HCT116 (cell line): ENCODE results near the gene RAD9A. TPM values are rescaled to one million over a fixed set of nuclear protein-coding genes. Genes with fewer than 3 reads are reported as not detected.

ENCODE experiments used
- ATAC-seq: fragments of 200-7000 bp; cut with Tn5 transposase; 2 replicates; pipeline ENCODE4 v1.9.1; 2020; ENCODE audit warnings: mild to moderate bottlenecking, moderate library complexity
- BruUV-seq: library from RNA; stranded (reverse); fragments of 400-500 nt; replicated peaks from 2 replicates; lab custom pipeline; 2021; lab: Mats Ljungman, UMichigan
- CTCF ChIA-PET: fragments of 300-600 bp; sonication (Branson Sonifier 250); formaldehyde crosslinking; loops from one replicate; lab custom pipeline; 2021; ENCODE audit warnings: antibody characterized with exemption; lab: Charles Lee
- POLR2A ChIA-PET: fragments of 300-600, 350-600 bp; sonication (Branson Sonifier 250); formaldehyde crosslinking; loops from one replicate; lab custom pipeline; 2021; ENCODE audit warnings: antibody characterized with exemption; lab: Charles Lee
- RAD21 ChIA-PET, 2 experiments: fragments of 300-600 bp; sonication (Branson Sonifier 250); formaldehyde crosslinking; loops; one replicate each; lab custom pipeline; 2023; ENCODE audit warnings: low total read pairs in 2 of 2; ENCODE audit not compliant: uncharacterized antibody in 2 of 2, unreplicated experiment in 2 of 2, low non-redundant PET in 1 of 2; lab: Charles Lee
- DNase-seq: peaks from one replicate; pipeline ENCODE4 v3.0.0-alpha.2; 2010; ENCODE audit warnings: low read depth, low spot score
- H2AFZ ChIP-seq: fragments of 200-600 bp; shearing (Covaris generic), sonication (generic); 2 replicates; pipeline ENCODE4 v1.6.1; 2017; ENCODE audit warnings: low read depth, mixed run types, mixed read lengths, antibody characterized with exemption, low read length; ENCODE audit not compliant: poor library complexity, severe bottlenecking
- H3K27ac ChIP-seq: 2 replicates; pipeline ENCODE4 v1.5.1; 2012; ENCODE audit warnings: low read depth, low read length
- H3K27me3 ChIP-seq: fragments of 200-600 bp; sonication (generic); 2 replicates; pipeline ENCODE4 v1.6.1; 2016; ENCODE audit warnings: mixed run types, low read length, mixed read lengths; ENCODE audit not compliant: insufficient read depth
- H3K36me3 ChIP-seq, 2 experiments: fragments of 200-500 bp in 1 of 2; fragments of 200-600 bp in 1 of 2; sonication (Bioruptor generic) in 1 of 2; sonication (generic) in 1 of 2; 2 replicates each; pipeline versions ENCODE4 v1.5.1 to v1.6.1; 2014 to 2016; ENCODE audit warnings: low read length in 2 of 2, inconsistent platforms in 1 of 2, mixed read lengths in 1 of 2, mixed run types in 1 of 2; ENCODE audit not compliant: insufficient read depth in 2 of 2, control insufficient read depth in 1 of 2
- H3K4me1 ChIP-seq, 2 experiments: fragments of 200-600 bp in 1 of 2; sonication (generic) in 1 of 2; 2 replicates each; pipeline versions ENCODE4 v1.5.1 to v1.6.1; 2012 to 2017; ENCODE audit warnings: low read length in 2 of 2, inconsistent platforms in 1 of 2, mild to moderate bottlenecking in 1 of 2, mixed read lengths in 1 of 2, mixed run types in 1 of 2, moderate library complexity in 1 of 2; ENCODE audit not compliant: insufficient read depth in 2 of 2, control insufficient read depth in 1 of 2
- H3K4me2 ChIP-seq: fragments of 200-600 bp; sonication (generic); 2 replicates; pipeline ENCODE4 v1.6.1; 2017; ENCODE audit warnings: mixed run types, low read length, mixed read lengths
- H3K4me3 ChIP-seq, 2 experiments: fragments of 200-600 bp in 1 of 2; sonication (generic) in 1 of 2; replicated peaks in 1 of 2; 2 replicates each; pipeline ENCODE4 v1.5.1; 2011 to 2016; ENCODE audit warnings: low read length in 2 of 2, control low read depth in 1 of 2, low read depth in 1 of 2, mild to moderate bottlenecking in 1 of 2, mixed read lengths in 1 of 2, mixed run types in 1 of 2
- H3K79me2 ChIP-seq: fragments of 200-600 bp; sonication (generic); 2 replicates; pipeline ENCODE4 v1.6.1; 2017; ENCODE audit warnings: mild to moderate bottlenecking, mixed run types, low read length, moderate library complexity, mixed read lengths; ENCODE audit not compliant: insufficient read depth
- H3K9ac ChIP-seq: fragments of 200-600 bp; sonication (generic); 2 replicates; pipeline ENCODE4 v1.6.1; 2016; ENCODE audit warnings: low read length, mixed read lengths
- H3K9me2 ChIP-seq: fragments of 200-600 bp; sonication (generic), shearing (Covaris generic); 2 replicates; pipeline ENCODE4 v1.6.1; 2017; ENCODE audit warnings: mixed run types, mild to moderate bottlenecking, moderate library complexity; ENCODE audit not compliant: insufficient read depth
- H3K9me3 ChIP-seq, 2 experiments: fragments of 200-500 bp in 1 of 2; fragments of 200-600 bp in 1 of 2; sonication (Bioruptor generic) in 1 of 2; sonication (generic) in 1 of 2; 2 replicates each; pipeline ENCODE4 v1.6.1; 2014 to 2017; ENCODE audit warnings: low read length in 2 of 2, mixed read lengths in 2 of 2, inconsistent platforms in 1 of 2, low read depth in 1 of 2, mild to moderate bottlenecking in 1 of 2, mixed run types in 1 of 2, moderate library complexity in 1 of 2; ENCODE audit not compliant: control insufficient read depth in 1 of 2, insufficient read depth in 1 of 2
- H4K20me1 ChIP-seq: fragments of 200-600 bp; sonication (generic), shearing (Covaris generic); 2 replicates; pipeline ENCODE4 v1.6.1; 2017; ENCODE audit warnings: mixed run types, mild to moderate bottlenecking, moderate library complexity; ENCODE audit not compliant: insufficient read depth
- CEBPB ChIP-seq: IDR thresholded peaks from 2 replicates; pipeline ENCODE4 v1.6.1; 2012; ENCODE audit warnings: low read depth
- CTCF ChIP-seq, 3 experiments: fragments of 200-600 bp in 1 of 3; sonication (generic) in 1 of 3; IDR thresholded peaks in 2 of 3; conservative IDR thresholded peaks in 1 of 3; 2 replicates each; pipeline ENCODE4 v1.5.1; 2012 to 2017; ENCODE audit warnings: low read depth in 2 of 3, low read length in 2 of 3, antibody characterized with exemption in 1 of 3, borderline replicate concordance in 1 of 3, control low read depth in 1 of 3, mild to moderate bottlenecking in 1 of 3, mixed read lengths in 1 of 3, mixed run types in 1 of 3, moderate library complexity in 1 of 3; ENCODE audit not compliant: insufficient read depth in 1 of 3
- EGR1 ChIP-seq: IDR thresholded peaks from 2 replicates; pipeline ENCODE4 v1.6.1; 2012; ENCODE audit warnings: low read depth
- ELF1 ChIP-seq: IDR thresholded peaks from 2 replicates; pipeline ENCODE4 v1.6.1; 2012; ENCODE audit warnings: low read depth, borderline replicate concordance
- EZH2phosphoT487 ChIP-seq: fragments of 200-600 bp; IDR thresholded peaks from 2 replicates; pipeline ENCODE4 v1.6.1; 2018; ENCODE audit warnings: antibody characterized with exemption, borderline replicate concordance
- FOSL1 ChIP-seq: IDR thresholded peaks from 2 replicates; pipeline ENCODE4 v1.6.1; 2012; ENCODE audit warnings: low read depth
- JUND ChIP-seq: IDR thresholded peaks from 2 replicates; pipeline ENCODE4 v1.6.1; 2012
- MAX ChIP-seq: IDR thresholded peaks from 2 replicates; pipeline ENCODE4 v1.6.1; 2012
- POLR2A ChIP-seq: IDR thresholded peaks from 2 replicates; pipeline ENCODE4 v1.7.0; 2011; ENCODE audit warnings: borderline replicate concordance; ENCODE audit not compliant: insufficient read depth, insufficient read length; ENCODE audit errors: extremely low read depth
- RAD21 ChIP-seq: IDR thresholded peaks from 2 replicates; pipeline ENCODE4 v1.6.1; 2012; ENCODE audit warnings: low read depth, mild to moderate bottlenecking
- SIN3A ChIP-seq: IDR thresholded peaks from 2 replicates; pipeline ENCODE4 v1.6.1; 2012; ENCODE audit warnings: low read depth
- YY1 ChIP-seq: IDR thresholded peaks from 2 replicates; pipeline ENCODE4 v1.6.1; 2011; ENCODE audit warnings: low read length, low read depth, moderate library complexity, mild to moderate bottlenecking; ENCODE audit not compliant: insufficient replicate concordance; ENCODE audit errors: extremely low read depth
- ZFX ChIP-seq: fragments of 450-650 bp; IDR thresholded peaks from 2 replicates; pipeline ENCODE4 v1.6.1; 2017
- ZNF274 ChIP-seq: fragments of 200-500 bp; sonication (Bioruptor generic); IDR thresholded peaks from 2 replicates; pipeline ENCODE4 v1.6.1; 2014; ENCODE audit warnings: mild to moderate bottlenecking, low read depth, low read length, inconsistent platforms
- intact Hi-C: fragments of 100-400 bp; cut with micrococcal nuclease; formaldehyde crosslinking; loops from 2 replicates; pipeline ENCODE4 v1.10.0; 2022
- total RNA-seq: library from RNA; stranded (reverse); gene quantifications from one replicate; pipeline ENCODE4 v1.2.1, GENCODE V29; 2021; ENCODE audit not compliant: unreplicated experiment

The RAD9A gene
- total RNA-seq, 1 experiment from 2014 or later, result 49.8 TPM

- BruUV-seq, result no TSS peak
- Histone ChIP-seq H3K27ac (no peak overlapping the region; the same call in 1 of the 2 replicates), H4K20me1 (no peaks in the 10 kb centered on the region), H3K4me1 (peaks cover 0 to 6% of the 10 kb centered on the region in 2 experiments; a peak in 2 of 4 replicates), H3K79me2 (no peaks in the 10 kb centered on the region), H3K4me3 (no peak overlapping the region), H3K9me2 (no peaks in the 10 kb centered on the region), H3K36me3 (no peaks in the 10 kb centered on the region), H3K27me3 (no peaks in the 10 kb centered on the region), H3K9me3 (no peaks in the 10 kb centered on the region), H2AFZ (no peak overlapping the region), H3K9ac (no peak overlapping the region), H3K4me2 (no peak overlapping the region)
- TF ChIP-seq ELF1, result no peak
- no peak for TF ChIP-seq EZH2phosphoT487
- TF ChIP-seq EGR1, result no peak
- TF ChIP-seq SIN3A, result no peak
- POLR2A ChIA-PET, result no interaction called here
- intact Hi-C loops, result no loop called here
- DNase-seq, result no peak
- RAD21 ChIA-PET, result no interaction called here
- no peak for ATAC-seq
- CTCF ChIA-PET, result no interaction called here
These were observed 16.8 kb downstream of the RAD9A start for GRCh38 chr11:67408437-67409200.

- ATAC-seq (no peak), DNase-seq (no peak)
- no peak overlapping the region for H3K4me2 ChIP-seq
- H3K4me1 ChIP-seq, result peaks cover 0 to 6% of the 10 kb centered on the region in 2 experiments; a peak in 2 of 4 replicates
- H4K20me1 ChIP-seq, result no peaks in the 10 kb centered on the region
- no peaks in the 10 kb centered on the region for H3K9me2 ChIP-seq
- H3K9me3 ChIP-seq, result no peaks in the 10 kb centered on the region
- H3K27ac ChIP-seq, result no peak overlapping the region
- H3K79me2 ChIP-seq, result no peaks in the 10 kb centered on the region
- CTCF ChIA-PET, result no interaction called here
- TF ChIP-seq POLR2A (no peak), MAX (no peak), ZFX (no peak), RAD21 (no peak), YY1 (no peak), EGR1 (no peak), ELF1 (no peak), ZNF274 (no peak), JUND (no peak), CEBPB (no peak), FOSL1 (no peak), CTCF (IDR thresholded peaks at IDR 0.05 in 2 of 3, conservative IDR thresholded peaks at IDR 0.05 in 1 of 3; ENCODE audit: borderline replicate concordance in 1 of 3, insufficient read depth in 1 of 3, low read depth in 2 of 3, low read length in 2 of 3) (no peak), EZH2phosphoT487 (no peak)
- POLR2A ChIA-PET, result no interaction called here
- no peak overlapping the region for H2AFZ ChIP-seq
- no peaks in the 10 kb centered on the region for H3K27me3 ChIP-seq
- H3K4me3 ChIP-seq, result no peak overlapping the region
- intact Hi-C loops, result no loop called here
- RAD21 ChIA-PET, result no interaction called here
- no peaks in the 10 kb centered on the region for H3K36me3 ChIP-seq
- H3K9ac ChIP-seq, result no peak overlapping the region
- BruUV-seq, result no TSS peak
These were observed 17.5 kb downstream of the RAD9A start for GRCh38 chr11:67409261-67409666.
